T-helper 2 cell treated with Interferon-gamma antibody and Interleukin-4, amounts not matched to agents 100 ng/mL and 5 ng/mL, for 36 hours (primary cell): ENCODE results near the gene SNRPA. TPM values are rescaled to one million over a fixed set of nuclear protein-coding genes. Genes with fewer than 3 reads are reported as not detected.
"Not testable (repeated sequence)": the region's sequence is repeated elsewhere in the genome, so short reads cannot be mapped to it uniquely, and the experiment has no call there.

ENCODE experiments used
- intact Hi-C: fragments of 100-400 bp; cut with micrococcal nuclease; formaldehyde crosslinking; loops from one replicate; pipeline ENCODE4 v1.15.1; 2023
- total RNA-seq: library from RNA; stranded (reverse); gene quantifications from 2 replicates; pipeline ENCODE4 v1.2.3, GENCODE V29; 2022

SNRPA gene
- total RNA-seq, 1 donor from 2014 or later = 163 TPM

DNA sequence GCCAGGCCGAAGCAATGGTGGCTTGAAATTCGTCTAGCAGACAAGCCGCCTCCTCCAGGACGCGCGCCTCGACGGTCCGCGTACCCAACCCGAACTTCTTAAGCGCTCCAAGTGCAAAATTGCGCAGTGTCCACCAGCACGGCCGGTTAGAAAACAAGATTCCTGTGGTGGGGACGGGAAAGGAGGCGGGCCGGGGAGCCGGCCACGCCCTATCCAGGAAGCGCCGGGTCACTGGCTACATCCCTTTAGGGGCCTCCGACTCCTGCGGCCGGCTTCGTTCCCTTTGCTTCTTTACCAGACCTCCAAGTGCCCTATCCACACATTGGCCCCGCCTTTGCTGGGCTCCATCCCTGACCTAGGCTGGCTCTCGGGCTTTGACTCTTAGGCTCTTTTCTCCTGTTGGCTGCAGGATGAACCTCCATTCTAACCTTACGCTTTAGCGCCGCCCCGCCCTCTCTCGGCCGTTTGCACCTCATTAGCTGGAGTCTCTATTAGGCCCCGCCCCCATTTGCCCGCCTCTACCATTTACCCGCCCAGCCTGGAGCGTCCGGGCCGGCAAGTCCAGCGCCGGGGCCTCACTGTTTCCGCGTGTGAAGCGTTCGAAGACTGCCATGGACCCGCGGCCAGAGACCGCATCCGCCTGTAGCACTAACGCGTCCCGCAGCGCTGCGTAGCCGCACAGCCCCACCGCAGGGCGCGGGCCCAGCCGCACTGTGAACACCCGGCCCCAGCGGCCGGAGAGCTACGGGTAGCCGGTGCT is 59.8 kb downstream of the SNRPA start:
- intact Hi-C loops = not testable (repeated sequence)

- intact Hi-C loops = no loop called here
Observed at GRCh38 chr19:40811478-40812341, 60.7 kb downstream of the SNRPA start.

DNA sequence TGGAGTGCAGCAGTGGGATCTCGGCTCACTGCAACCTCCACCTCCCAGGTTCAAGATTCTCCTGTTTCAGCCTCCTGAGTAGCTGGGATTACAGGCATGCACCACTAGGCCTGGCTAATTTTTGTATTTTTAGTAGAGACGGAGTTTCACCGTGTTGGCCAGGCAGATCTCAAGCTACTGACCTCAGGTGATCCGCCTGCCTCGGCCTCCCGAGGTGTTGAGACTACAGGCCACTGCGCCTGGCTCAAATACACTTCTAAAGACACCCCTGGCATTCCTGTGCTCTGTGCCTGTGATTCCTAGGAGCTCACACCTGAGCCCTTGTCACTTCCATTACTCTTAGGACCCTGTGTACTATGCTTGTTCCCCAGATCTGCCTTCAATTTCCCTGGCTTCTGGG is 61.6 kb downstream of the SNRPA start:
- intact Hi-C loops = not testable (repeated sequence)

DNA sequence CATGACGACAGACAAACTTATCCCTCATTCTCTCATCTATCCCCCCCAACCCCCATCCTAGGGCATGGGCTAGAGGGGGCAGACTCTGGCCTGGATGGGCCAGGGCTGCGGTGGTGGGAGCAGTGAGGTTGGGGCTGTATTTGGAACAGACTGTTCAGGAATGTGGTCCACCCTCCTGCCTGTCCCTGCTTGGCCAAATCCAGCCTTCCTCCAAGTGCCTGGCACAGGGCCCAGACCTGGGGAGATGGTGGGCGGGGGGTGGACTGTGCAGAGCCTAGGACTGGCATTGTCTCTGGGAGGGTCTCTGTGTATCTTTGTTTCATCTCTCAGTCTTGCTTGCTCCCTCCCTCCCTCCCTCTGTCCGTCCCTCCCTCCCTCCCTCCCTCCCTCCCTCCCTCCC is 62.2 kb downstream of the SNRPA start:
- intact Hi-C loops = no loop called here

Other genes with a start within 250 kb of the SNRPA start
- gene SHKBP1, start 174.3 kb upstream of the SNRPA start, total RNA-seq = 141 and 150 TPM in 2 replicates
- gene LTBP4, start 149.8 kb upstream of the SNRPA start, total RNA-seq = 52.0 and 62.1 TPM in 2 replicates
- 7.5 and 9.0 TPM in 2 replicates for gene NUMBL, start 60.6 kb upstream of the SNRPA start, total RNA-seq
- 27.1 and 30.6 TPM in 2 replicates for gene COQ8B, start 34.3 kb upstream of the SNRPA start, total RNA-seq
- 4.7 and 5.1 TPM in 2 replicates for gene ITPKC, start 34.1 kb upstream of the SNRPA start, total RNA-seq
- gene ACTMAP, start 726 bp upstream of the SNRPA start, total RNA-seq = 16.6 and 17.0 TPM in 2 replicates
- gene MIA, start 24.3 kb downstream of the SNRPA start, total RNA-seq = 0.57 and 0.59 TPM in 2 replicates
- gene RAB4B, start 27.0 kb downstream of the SNRPA start, total RNA-seq = 42.3 and 45.6 TPM in 2 replicates
- gene EGLN2, start 48.0 kb downstream of the SNRPA start, total RNA-seq = 106 and 118 TPM in 2 replicates
- not detected in 2 replicates for gene CYP2A6, start 99.2 kb downstream of the SNRPA start, total RNA-seq
- gene CYP2A7, start 131.0 kb downstream of the SNRPA start, total RNA-seq = not detected in 2 replicates
- gene CYP2B6, start 240.1 kb downstream of the SNRPA start, total RNA-seq = not detected in 2 replicates